22Rv1 (cell line): Measurements from ENCODE around the gene RAB6B.

Source experiments
- H3K27ac ChIP-seq: fragments of 450-650 bp; 2 replicates; pipeline ENCODE4 v1.5.1; 2017
- ZFX ChIP-seq: fragments of 450-650 bp; IDR thresholded peaks from 2 replicates; pipeline ENCODE4 v1.6.1; 2017; ENCODE audit warnings: antibody characterized with exemption, borderline replicate concordance
- TF ChIP-seq, protein P1 (sequence below): fragments of 450-650 bp; IDR thresholded peaks from 2 replicates; pipeline ENCODE4 v1.5.1; 2017; ENCODE audit warnings: mild to moderate bottlenecking

Gene RAB6B

DNA sequence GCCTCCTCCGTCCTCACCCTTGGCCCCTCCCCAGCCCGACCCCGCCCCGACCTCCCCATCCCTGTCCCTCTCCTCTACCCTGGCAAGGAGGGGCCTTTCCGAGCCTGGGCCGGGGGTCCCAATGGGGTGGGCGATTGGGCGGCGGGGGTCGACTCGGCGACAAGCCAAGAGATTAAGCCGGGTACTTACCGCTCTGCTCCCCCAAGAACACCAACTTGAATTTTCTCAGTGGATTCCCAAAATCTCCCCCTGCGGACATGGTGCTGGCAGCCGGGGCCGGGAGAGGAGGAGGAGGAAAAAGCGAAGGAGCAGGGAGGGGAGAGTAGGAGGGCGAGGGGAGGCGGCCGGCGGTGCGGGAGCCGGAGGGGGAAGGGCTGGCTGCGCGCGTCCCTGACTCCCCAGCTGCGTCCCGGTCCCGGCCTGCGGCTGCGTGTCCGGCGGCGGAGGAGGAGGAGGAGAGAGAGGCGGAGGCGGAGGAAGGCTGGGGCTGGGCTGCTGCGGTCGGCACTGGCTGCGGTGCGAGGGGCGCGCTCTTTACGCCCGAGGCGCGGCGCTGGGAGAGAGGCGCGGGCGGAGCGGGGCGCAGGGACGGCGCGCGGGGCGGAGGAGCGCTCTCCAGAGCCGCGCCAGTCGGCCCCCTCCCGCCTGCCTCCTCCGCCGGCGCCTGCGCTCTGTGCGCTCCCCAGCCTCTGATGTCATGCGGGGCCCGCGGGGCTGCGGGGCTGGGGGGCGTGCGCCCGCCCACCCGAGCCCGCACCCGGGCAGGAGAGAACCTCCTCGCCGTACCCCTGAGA, at the start of gene RAB6B:
RAB6B (minus strand) TSS at position 675 of the 794 bp plus-strand sequence; CDS start at position 259, 416 bp downstream.
- no peak for TF ChIP-seq ZFX
- TF ChIP-seq, protein P1, sequence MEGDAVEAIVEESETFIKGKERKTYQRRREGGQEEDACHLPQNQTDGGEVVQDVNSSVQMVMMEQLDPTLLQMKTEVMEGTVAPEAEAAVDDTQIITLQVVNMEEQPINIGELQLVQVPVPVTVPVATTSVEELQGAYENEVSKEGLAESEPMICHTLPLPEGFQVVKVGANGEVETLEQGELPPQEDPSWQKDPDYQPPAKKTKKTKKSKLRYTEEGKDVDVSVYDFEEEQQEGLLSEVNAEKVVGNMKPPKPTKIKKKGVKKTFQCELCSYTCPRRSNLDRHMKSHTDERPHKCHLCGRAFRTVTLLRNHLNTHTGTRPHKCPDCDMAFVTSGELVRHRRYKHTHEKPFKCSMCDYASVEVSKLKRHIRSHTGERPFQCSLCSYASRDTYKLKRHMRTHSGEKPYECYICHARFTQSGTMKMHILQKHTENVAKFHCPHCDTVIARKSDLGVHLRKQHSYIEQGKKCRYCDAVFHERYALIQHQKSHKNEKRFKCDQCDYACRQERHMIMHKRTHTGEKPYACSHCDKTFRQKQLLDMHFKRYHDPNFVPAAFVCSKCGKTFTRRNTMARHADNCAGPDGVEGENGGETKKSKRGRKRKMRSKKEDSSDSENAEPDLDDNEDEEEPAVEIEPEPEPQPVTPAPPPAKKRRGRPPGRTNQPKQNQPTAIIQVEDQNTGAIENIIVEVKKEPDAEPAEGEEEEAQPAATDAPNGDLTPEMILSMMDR: no peak
- no peak within 1 kb of the TSS for H3K27ac ChIP-seq

DNA sequence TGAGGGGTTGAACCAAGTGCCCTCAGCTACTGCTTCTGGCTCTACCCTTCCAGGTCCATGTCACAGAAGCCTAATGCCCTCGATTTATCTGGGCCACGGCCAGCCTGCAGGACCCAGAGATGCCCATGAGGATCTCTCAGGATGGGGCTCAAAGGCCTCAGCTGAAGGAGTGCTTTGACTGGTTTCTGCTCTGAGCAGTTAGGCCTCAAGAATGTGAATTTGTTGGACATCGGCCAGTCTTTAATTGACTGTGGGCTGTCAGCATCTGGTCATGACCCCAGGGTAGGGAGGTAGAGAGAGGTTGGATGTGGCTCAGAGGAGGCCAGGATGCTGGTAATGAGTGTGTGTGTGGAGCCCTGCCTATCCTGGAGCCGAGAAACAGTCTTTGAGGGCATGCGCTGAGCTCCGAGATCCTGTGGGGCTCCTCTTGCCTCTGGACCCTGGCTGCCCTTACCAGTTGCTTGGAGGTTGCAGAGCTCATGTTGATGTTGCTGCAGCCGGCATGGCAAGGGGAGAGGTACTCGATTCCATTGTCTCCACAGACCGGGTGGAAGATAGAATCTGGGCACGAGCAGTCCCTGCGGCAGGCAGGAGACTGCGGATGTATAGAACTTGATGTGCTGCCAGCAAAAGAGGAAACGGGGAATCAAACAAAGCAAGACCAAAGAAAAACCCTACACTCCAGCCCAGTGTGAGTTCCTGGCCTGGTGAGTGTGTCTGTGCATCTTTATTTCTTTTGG, 49.1 kb upstream of the RAB6B start:
- TF ChIP-seq, protein P1: no peak
- no peak for TF ChIP-seq ZFX
- H3K27ac ChIP-seq: peak overlapping the region; percentile 81

DNA sequence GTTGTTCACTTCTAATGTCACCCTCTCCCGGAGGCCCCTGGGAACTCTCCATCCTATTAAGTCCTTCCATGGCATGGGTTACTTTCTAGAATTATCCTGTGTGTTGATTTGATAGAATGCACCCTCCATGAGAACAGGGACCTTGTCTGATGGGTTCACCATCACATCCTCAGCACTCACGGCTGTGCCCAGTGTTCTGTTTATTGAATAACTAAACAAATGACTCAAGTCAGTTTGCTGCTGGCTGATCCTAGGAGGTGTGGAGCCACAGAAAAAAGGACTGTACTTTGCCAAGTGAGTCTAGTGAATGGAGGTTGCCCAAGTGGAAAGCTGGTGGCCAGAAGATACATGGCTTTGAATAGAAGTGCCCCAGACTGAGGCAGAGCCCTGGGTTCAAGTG, 48.5 kb upstream of the RAB6B start:
- H3K27ac ChIP-seq: peak overlapping the region; percentile 81
- TF ChIP-seq, protein P1: no peak
- TF ChIP-seq ZFX: no peak

DNA sequence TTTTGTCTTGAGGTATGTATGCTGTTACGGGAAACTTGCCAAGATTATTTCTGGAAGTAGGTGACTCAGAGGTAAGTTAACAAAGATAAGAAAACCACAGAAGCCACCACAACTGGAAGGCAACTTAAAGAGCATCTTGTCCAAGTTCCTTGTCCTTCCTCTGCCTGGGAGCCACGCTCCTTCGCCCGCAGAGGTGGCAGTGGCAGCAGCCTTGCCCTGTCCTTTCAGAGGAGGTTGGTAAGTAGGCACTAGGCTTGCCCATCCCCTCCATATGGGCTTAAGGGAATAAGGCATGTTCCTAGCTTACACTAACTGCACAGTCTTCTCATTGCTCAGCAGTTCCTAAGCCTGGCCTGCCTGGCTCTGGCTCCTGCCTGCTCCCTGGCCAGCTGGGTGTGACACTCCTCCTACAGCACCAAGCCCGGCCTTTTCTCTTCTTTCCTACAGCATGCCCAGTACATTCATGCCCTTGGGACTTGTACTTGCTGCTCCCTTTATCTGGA, 48.0 kb upstream of the RAB6B start:
- peak overlapping the region; percentile 81 for H3K27ac ChIP-seq
- TF ChIP-seq, protein P1: no peak
- TF ChIP-seq ZFX: no peak

DNA sequence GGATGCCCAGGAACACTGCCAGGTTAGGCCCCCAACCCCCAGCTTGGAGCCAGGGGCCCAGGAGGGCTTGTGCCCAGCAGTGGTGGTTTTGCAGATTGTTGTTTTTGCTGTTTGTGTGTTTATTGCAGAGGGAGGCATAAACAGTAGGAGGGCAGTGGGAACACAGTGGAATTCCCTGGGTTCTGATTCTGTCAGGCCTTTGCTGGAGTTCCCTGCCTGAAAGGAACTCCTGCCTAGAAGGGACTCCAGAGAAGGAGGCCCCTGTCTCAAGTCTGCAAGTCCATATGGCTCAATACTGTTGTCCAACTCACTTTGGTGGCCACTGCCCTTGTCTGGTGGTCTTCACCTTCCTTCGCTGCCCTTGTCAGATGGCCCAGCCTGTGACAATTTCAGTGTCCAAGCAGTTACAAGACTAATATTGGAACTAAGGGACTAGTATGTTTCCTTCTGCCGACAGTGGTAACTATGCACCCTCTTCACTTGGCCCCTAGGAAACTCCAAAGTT, 47.4 kb upstream of the RAB6B start:
- TF ChIP-seq ZFX: no peak
- TF ChIP-seq, protein P1: no peak
- H3K27ac ChIP-seq: peak overlapping the region; percentile 81

DNA sequence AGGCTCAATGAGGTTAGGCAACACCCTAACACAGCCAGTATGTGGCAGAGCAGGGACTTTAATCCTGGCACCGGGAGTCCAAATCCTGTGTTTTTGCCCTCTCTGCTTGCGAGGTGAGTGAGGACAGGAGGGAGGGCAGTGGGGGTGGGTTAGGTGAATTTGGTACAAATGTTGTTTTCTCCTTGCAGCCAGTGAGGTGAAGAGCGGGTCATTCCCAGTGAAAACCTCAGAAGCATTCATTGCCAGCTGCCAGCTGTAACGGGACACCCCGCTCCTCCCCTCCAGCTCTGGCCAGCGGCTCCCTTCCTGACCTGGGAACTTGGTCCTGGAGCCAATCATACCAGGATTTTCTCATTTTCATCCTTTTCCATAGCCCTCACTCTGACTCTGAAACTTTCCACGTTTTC, 45.7 kb upstream of the RAB6B start:
- no peak for TF ChIP-seq ZFX
- TF ChIP-seq, protein P1: no peak
- no peak overlapping the region for H3K27ac ChIP-seq
